IMR-90 (cell line): ENCODE data around the gene WDR5.

Experiments
- CEBPB ChIP-seq: IDR thresholded peaks from 2 replicates; pipeline ENCODE4 v1.6.1; 2012; ENCODE audit warnings: low read depth, low read length, improper control_type of control experiment
- FOS ChIP-seq: fragments of 150-350 bp; IDR thresholded peaks from 2 replicates; pipeline ENCODE4 v1.6.1; 2016; ENCODE audit warnings: low read depth, low read length
- MAFK ChIP-seq: IDR thresholded peaks from 2 replicates; pipeline ENCODE4 v1.6.1; 2012; ENCODE audit warnings: low read depth, low read length, improper control_type of control experiment
- MAZ ChIP-seq: IDR thresholded peaks from 2 replicates; pipeline ENCODE4 v1.6.1; 2012; ENCODE audit warnings: low read depth, mild to moderate bottlenecking, low read length, improper control_type of control experiment, moderate library complexity, borderline replicate concordance
- MXI1 ChIP-seq: IDR thresholded peaks from 2 replicates; pipeline ENCODE4 v1.6.1; 2012; ENCODE audit warnings: low read depth, mild to moderate bottlenecking, low read length, moderate library complexity, borderline replicate concordance
- POLR2A ChIP-seq: IDR thresholded peaks from 2 replicates; pipeline ENCODE4 v1.6.1; 2012; ENCODE audit warnings: mild to moderate bottlenecking, low read depth, low read length
- RAD21 ChIP-seq: IDR thresholded peaks from 2 replicates; pipeline ENCODE4 v1.6.1; 2012; ENCODE audit warnings: low read length, improper control_type of control experiment
- SMC3 ChIP-seq: fragments of 150-350 bp; IDR thresholded peaks from 2 replicates; pipeline ENCODE4 v1.6.1; 2016; ENCODE audit warnings: low read depth, mild to moderate bottlenecking, antibody characterized with exemption, low read length, moderate library complexity
- TF ChIP-seq, protein P1 (sequence below): conservative IDR thresholded peaks from 2 replicates; pipeline ENCODE4 v1.5.1; 2012; ENCODE audit warnings: mild to moderate bottlenecking, low read depth, low read length, improper control_type of control experiment
- TF ChIP-seq, protein P2 (sequence below): fragments of 150-350 bp; IDR thresholded peaks from 2 replicates; pipeline ENCODE4 v1.6.1; 2016; ENCODE audit warnings: low read depth, mild to moderate bottlenecking, low read length, moderate library complexity, borderline replicate concordance

DNA sequence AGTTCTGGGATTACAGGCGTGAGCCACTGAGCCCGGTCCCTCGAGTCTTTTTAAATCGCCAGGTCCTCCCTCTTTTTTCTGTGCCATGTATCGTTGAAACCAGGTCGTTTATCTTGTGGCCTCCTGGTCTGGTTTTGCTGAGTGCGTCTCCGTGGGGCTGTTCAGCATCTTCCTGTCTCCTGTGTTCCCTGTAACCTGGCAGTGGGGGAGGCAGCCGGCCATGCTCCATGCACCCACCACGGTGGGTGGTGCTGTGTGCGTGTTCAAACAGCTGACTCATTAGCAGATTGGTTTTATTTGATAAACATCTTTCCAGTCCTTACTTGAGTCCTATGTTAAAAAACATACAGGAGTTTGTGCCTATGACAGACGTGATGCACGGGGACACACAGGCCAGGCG, 25.8 kb downstream of the WDR5 start:
- TF ChIP-seq, protein P1, sequence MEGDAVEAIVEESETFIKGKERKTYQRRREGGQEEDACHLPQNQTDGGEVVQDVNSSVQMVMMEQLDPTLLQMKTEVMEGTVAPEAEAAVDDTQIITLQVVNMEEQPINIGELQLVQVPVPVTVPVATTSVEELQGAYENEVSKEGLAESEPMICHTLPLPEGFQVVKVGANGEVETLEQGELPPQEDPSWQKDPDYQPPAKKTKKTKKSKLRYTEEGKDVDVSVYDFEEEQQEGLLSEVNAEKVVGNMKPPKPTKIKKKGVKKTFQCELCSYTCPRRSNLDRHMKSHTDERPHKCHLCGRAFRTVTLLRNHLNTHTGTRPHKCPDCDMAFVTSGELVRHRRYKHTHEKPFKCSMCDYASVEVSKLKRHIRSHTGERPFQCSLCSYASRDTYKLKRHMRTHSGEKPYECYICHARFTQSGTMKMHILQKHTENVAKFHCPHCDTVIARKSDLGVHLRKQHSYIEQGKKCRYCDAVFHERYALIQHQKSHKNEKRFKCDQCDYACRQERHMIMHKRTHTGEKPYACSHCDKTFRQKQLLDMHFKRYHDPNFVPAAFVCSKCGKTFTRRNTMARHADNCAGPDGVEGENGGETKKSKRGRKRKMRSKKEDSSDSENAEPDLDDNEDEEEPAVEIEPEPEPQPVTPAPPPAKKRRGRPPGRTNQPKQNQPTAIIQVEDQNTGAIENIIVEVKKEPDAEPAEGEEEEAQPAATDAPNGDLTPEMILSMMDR: no peak
- TF ChIP-seq RAD21 (no peak), MXI1 (no peak), POLR2A (no peak), FOS (no peak), CEBPB (no peak), MAZ (no peak), MAFK (no peak), SMC3 (no peak)
- TF ChIP-seq, protein P2, sequence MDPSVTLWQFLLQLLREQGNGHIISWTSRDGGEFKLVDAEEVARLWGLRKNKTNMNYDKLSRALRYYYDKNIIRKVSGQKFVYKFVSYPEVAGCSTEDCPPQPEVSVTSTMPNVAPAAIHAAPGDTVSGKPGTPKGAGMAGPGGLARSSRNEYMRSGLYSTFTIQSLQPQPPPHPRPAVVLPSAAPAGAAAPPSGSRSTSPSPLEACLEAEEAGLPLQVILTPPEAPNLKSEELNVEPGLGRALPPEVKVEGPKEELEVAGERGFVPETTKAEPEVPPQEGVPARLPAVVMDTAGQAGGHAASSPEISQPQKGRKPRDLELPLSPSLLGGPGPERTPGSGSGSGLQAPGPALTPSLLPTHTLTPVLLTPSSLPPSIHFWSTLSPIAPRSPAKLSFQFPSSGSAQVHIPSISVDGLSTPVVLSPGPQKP: no peak
